Gastrocnemius medialis (tissue), 4 donors: ENCODE results near the gene SFT2D3.

Source experiments
- POLR2A ChIP-seq, 2 donors: fragments of 450-650 bp; IDR thresholded peaks; one replicate each; pipeline ENCODE4 v1.6.1; 2017; ENCODE audit warnings: antibody characterized with exemption in 2 of 2, mild to moderate bottlenecking in 2 of 2, moderate library complexity in 2 of 2
- TF ChIP-seq, protein P1 (sequence below), 5 experiments: fragments of 450-650 bp in 3 of 5; fragments of 200-600 bp in 2 of 5; sonication (generic) in 2 of 5; IDR thresholded peaks in 4 of 5; conservative IDR thresholded peaks in 1 of 5; 1 replicate in 4 of 5; 2 replicates in 1 of 5; pipeline ENCODE4 v1.5.1; 2016 to 2019; ENCODE audit warnings: antibody characterized with exemption in 5 of 5, mild to moderate bottlenecking in 3 of 5, moderate library complexity in 3 of 5

DNA sequence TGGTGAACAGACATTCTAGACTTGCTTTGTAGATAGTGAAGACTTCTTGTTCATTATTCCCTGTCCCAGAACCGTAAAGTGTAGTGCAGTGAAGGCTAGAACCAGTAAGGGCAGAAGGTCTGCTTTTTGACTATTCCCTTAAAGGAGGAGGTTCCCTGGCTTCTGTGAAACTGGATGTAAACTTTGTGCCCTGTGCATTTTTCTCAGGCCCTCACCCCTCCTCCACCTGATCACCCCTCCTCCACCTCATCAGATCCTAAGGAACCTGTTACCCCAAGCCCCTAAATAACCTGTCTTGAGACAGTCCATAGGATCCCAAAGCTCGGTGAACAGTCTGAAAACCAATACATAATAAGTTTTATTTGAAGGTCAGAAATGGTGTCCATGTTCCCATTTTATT, 33.7 kb downstream of the SFT2D3 start:
- TF ChIP-seq, protein P1, sequence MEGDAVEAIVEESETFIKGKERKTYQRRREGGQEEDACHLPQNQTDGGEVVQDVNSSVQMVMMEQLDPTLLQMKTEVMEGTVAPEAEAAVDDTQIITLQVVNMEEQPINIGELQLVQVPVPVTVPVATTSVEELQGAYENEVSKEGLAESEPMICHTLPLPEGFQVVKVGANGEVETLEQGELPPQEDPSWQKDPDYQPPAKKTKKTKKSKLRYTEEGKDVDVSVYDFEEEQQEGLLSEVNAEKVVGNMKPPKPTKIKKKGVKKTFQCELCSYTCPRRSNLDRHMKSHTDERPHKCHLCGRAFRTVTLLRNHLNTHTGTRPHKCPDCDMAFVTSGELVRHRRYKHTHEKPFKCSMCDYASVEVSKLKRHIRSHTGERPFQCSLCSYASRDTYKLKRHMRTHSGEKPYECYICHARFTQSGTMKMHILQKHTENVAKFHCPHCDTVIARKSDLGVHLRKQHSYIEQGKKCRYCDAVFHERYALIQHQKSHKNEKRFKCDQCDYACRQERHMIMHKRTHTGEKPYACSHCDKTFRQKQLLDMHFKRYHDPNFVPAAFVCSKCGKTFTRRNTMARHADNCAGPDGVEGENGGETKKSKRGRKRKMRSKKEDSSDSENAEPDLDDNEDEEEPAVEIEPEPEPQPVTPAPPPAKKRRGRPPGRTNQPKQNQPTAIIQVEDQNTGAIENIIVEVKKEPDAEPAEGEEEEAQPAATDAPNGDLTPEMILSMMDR (IDR thresholded peaks at IDR 0.05 in 4 of 5, conservative IDR thresholded peaks at IDR 0.05 in 1 of 5) = no peak
- no peak for TF ChIP-seq POLR2A (IDR thresholded peaks at IDR 0.05)
